A673 (cell line): ENCODE measurements around the gene LAMA3.

Experiments used
- CTCF ChIP-seq: fragments of 300-800, 200-600 bp; sonication (generic); conservative IDR thresholded peaks from 2 replicates; pipeline ENCODE4 v1.5.1; 2017; ENCODE audit warnings: low read depth, mild to moderate bottlenecking, antibody characterized with exemption, low read length, moderate library complexity, mixed read lengths
- EZH2 ChIP-seq: fragments of 200-600 bp; sonication (generic); IDR thresholded peaks from 2 replicates; pipeline ENCODE4 v1.6.1; 2017; ENCODE audit warnings: borderline replicate concordance, low read depth, mild to moderate bottlenecking, mixed read lengths, antibody characterized with exemption, low read length; ENCODE audit not compliant: poor library complexity, severe bottlenecking

- no peak for TF ChIP-seq CTCF
- TF ChIP-seq EZH2: no peak
These were observed 63.1 kb downstream of the LAMA3 start for GRCh38 chr18:23752363-23752762.
